ENCODE results near the gene GRAP2.
"Not testable (repeated sequence)": the region's sequence is repeated elsewhere in the genome, so short reads cannot be mapped to it uniquely, and the experiment has no call there.

Gene GRAP2

DNA sequence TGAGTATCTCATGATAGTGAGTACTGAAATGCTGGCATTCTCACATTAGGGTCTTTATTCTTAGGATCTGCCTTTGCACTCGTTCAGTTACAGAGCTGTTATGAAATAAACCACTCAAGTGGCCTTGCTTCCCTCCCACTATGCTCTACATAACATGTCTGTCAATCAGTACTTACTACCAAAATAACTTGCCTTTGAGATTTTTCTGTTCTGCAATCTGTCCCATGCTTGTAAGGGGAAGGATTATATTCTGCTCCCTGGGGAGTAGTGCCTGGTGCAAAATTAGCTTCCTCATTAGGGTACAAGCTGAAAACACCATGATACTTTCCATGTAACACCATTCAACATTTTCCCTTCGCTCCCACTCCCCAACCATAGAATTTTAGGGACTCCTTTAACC, 1.9 kb upstream of the GRAP2 start:
- peak; percentile 67 to 89 (median 78) for DNase-seq

DNA sequence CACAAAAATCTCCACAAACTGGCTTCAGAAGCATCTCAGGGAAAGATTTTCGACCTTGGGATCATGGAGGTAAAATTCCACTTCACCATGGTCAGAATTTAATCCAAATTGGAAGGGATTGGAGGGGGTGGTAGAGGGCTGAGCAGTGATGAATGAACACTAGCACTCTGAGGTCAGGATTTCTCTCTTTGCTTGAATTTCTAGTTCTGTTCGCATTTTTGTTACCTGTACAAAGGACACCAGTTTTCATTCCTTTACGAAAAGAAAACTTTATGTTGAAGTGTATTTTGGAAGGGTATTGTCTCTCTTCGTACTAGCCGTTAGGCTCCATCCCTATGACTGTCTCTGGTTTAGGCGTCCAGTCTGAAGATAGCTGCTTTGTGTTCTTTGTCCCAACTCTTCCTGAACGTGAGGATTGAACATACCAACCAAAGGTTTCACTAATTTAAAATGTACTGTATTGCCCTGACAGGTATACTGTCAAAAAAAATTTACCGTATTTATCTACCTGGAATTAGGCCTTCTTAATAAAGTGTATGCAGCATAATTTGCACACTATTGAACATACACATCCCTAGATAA, 772 bp downstream of the GRAP2 start:
- DNase-seq: no peak

- not testable (repeated sequence) for DNase-seq
Measured at GRCh38 chr22:39904024-39904423, 3.1 kb downstream of the GRAP2 start.

DNA sequence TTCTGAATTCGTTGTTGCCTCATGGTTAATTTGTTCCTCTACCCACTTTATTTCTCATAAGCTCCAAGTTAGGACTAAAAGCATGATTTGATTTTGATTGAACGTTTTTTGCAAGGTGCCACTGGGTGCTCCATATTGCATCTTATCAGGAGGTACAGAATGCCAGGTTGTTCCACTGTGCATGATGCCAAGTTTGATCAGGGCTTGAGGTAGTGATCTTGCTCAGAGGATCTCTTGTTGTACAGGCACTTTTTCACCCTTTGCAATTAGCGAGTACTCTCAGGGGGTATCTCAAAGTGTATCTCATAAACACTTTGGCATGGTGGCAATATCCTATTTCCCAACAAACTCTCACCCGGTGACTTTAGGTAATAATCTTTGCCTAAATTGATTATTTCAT, 4.0 kb downstream of the GRAP2 start:
- DNase-seq: no peak

- DNase-seq: no peak
Measured at GRCh38 chr22:39905687-39906086, 4.8 kb downstream of the GRAP2 start.

GRCh38 chr22:39906207-39906606, 5.3 kb downstream of the GRAP2 start:
- DNase-seq: no peak

DNA sequence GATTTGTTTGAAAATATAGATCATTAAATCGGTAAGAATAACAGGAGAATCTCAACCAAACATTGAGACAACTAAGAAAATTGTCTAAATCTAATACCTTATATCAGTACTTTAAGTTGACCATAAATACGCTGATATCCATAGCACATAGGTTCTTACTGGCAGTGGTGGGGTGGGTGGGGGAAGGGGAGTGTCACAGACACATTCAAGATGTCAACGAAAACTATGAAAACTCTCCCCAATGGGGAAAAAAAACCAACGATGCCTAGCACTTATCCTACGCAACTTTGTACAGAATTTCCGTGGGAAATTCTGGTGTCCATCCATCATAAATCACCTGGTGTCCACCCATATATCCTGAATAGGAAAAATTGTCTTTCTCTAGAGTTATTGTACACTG, 6.2 kb downstream of the GRAP2 start:
- DNase-seq: no peak

GRCh38 chr22:39907605-39908097, 6.8 kb downstream of the GRAP2 start:
- no peak for DNase-seq

GRCh38 chr22:39908136-39908535, 7.3 kb downstream of the GRAP2 start:
- DNase-seq: no peak

DNA sequence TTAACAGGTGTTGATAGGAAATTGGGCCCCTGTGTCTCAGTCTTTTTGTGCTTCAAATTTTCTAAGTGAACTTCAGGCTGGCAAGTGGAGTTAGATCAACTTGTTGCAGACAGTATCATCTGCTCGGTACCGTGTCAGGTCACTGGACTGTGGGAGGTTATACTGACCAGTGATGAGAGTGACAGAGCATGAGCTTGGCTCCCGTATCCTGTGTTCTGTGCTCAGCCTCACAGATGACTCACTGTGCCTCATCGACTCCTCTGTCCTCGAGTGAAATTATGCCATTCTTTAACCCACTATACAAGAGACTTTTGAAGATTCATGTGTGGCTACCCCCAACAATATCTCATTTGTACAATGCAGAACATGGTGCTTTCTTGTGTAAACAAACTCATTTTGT, 7.9 kb downstream of the GRAP2 start:
- DNase-seq: peak in 2 of 4 experiments; percentile 11 to 48

DNA sequence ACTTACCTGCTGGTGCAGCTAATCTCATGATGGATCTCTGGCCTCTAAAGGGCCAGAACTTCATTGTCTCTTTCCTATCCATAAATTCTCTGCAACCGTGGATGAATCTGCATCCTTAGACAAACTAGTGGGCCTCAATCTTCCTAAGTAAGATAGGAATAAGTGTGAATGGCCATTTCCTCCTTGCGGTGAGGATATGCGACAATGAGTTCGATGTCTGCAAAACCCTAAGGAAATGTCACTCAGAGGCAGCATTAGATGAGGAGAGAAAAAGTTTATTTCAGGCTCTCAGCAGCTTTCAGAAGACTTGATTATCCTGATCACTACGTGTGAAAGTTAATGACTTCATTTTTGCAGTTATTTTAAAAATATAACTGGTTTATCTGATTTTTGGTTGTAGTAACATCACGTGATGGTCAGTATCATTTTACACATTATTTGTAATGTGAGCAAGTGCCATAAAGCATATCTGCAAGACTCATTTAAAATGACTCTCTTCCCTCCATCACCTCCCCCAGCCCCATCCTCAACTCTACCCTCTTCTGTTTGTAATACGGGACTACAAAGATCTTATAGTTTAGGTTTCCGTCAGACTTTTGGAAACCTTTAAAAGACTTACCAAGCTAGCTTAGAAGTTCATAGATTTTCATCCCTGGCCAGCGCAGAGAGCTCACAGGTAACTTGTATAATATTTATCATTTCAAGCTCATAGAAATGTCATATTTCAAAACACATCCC, 10.2 kb downstream of the GRAP2 start:
- DNase-seq: no peak

GRCh38 chr22:39913321-39913720, 12.4 kb downstream of the GRAP2 start:
- no peak for DNase-seq

- no peak for DNase-seq
Measured at GRCh38 chr22:39913886-39914285, 13.0 kb downstream of the GRAP2 start.

DNA sequence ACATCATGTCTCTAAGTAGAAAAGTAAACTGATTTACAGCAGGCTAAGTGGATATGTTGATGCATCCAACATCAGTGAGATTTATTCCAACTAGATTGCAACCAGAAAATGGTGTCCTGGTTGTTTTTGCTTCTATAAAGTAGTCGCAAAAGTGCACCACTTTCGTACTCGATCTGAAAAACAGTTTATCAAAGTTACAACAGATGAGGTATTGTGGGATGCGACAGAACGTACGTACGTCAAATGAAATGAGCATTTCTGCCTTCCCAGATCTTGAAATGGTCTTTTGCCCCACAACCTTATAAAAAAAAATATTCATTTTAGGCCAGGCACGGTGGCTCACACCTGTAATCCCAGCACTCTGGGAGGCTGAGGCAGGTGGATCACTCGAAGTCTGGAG, 13.7 kb downstream of the GRAP2 start:
- no peak for DNase-seq

DNA sequence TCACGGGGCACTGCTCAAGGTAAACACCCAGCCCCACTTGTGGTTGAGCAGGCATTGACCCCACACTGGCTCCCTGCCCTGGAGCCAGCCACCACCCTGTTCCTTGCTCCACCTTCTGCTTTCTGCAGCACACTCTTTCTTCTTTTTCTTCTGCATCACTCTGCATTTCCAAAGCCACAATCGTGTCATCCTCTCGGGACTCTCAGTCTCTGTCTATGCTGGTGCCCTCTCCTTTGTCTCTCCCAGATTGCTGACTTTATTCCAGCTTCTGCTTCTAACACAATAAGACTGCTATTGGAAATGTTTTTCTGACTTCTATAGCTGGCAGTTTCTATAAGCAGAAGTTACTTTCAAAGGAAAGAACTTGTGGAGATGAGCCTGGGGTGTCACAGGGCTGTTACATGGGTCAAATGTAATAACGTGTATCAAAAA, 14.4 kb downstream of the GRAP2 start:
- DNase-seq: peak in 1 of 4 experiments; percentile 6

- DNase-seq: no peak
Measured at GRCh38 chr22:39916496-39916895, 15.6 kb downstream of the GRAP2 start.

GRCh38 chr22:39917197-39917643, 16.3 kb downstream of the GRAP2 start:
- DNase-seq: no peak

DNA sequence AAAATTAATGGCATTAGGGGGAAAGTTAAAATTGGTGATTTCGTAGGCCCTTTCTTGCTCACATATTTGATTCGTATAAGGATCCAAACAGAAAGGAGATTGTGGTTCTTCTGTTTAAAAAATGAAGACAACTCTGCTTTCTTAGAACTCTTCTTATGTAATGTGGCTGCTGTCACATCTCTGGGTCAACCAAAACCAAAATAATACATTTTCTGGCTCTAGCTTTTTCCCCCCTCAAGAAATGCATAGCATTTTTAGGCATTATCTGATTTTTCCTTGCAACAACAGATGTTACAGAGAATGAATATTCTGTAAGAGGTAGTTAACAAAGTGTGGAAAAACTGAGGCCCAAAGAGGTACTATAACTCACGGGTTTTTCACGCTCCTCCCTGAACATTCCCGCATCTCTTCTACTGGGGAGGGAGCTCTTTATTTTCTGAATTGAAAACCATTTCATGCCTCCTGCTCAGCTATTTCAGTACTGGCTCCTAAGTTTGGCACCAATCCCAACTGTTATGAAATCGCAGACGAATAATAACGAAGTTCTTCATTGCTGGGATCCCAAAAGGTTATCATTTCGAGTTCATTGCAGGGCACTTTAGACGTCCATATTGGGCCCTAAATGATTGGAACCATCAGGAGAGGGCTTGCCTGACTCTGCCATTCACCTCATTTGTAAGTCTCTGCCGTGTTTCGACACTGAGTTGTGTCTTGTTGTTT, 17.1 kb downstream of the GRAP2 start:
- DNase-seq: peak in 3 of 4 experiments; percentile 12 to 52 (median 29)

DNA sequence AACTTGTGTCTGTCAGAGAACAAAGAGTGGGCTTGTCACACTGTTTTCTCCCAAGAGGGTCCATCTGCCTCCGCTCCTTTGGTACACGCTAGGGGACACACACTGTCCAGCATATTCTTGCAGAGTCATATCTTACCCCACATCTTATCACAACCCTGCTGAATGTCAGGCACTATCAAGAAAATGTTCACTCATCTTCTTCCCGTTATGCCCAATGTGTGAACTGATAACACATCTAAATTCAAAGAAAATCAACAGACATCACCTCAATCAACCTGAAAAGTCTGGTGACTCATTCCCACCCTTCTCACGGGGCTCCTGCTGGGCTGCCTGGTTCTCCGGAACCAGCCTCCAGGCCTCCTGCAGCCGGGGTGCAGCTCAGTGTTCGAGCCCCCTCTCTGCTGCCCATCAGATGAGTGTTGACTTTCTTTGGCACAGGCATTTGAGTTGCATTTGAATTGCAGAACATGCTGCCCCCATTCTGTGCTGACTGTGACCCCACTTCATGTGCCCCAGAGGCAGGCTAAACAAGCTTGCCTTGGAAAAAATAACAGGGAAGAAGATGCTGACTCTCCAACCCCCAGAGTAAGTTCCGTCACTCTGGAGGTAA, 19.4 kb downstream of the GRAP2 start:
- DNase-seq: no peak

GRCh38 chr22:39923696-39924095, 22.8 kb downstream of the GRAP2 start:
- DNase-seq: peak; percentile 18 to 56 (median 30)

- DNase-seq: no peak
Measured at GRCh38 chr22:39924286-39924685, 23.4 kb downstream of the GRAP2 start.

DNA sequence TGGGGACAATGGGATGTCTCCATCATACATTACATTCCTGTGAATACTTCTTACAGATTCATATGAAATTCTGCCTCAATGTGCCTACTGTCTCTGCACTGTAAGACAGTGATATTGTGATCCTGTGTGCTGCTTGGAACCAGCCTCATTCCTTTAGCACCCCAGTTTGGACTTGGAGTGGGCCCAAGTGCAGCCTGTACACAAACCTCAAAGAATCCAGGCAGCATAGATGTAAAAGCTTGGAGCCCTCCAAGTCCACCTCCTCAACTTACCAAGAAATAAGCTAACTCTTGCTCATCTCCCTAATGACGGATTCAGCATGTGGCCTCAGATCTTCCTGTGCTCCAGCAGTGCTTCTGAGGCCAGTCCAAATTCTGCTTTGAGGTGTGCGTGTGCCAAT, 24.4 kb downstream of the GRAP2 start:
- DNase-seq: no peak

Measured in suppressor macrophage (primary cell).